Measurements from ENCODE around the gene PSMA3.

DNA sequence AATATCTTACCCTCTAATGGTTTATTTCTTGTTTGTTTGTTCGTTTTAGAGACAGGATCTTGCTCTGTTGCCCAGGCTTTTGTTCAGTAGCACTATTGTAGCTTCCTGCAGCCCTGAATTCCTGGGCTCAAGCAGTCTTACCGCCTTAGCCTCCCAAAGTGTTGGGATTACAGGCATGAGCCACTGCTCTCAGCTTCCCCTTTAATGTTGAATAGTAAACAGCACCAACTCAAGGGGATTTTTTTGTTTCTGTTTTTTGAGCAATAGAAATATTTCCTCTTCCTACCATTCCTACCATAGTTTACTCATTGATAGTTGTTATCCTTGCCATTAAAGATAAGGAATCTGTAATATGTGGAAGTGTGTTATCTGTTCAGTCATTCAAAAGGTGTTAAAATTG is 64.4 kb downstream of the PSMA3 start:
- TF ChIP-seq, protein P1, sequence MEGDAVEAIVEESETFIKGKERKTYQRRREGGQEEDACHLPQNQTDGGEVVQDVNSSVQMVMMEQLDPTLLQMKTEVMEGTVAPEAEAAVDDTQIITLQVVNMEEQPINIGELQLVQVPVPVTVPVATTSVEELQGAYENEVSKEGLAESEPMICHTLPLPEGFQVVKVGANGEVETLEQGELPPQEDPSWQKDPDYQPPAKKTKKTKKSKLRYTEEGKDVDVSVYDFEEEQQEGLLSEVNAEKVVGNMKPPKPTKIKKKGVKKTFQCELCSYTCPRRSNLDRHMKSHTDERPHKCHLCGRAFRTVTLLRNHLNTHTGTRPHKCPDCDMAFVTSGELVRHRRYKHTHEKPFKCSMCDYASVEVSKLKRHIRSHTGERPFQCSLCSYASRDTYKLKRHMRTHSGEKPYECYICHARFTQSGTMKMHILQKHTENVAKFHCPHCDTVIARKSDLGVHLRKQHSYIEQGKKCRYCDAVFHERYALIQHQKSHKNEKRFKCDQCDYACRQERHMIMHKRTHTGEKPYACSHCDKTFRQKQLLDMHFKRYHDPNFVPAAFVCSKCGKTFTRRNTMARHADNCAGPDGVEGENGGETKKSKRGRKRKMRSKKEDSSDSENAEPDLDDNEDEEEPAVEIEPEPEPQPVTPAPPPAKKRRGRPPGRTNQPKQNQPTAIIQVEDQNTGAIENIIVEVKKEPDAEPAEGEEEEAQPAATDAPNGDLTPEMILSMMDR (conservative IDR thresholded peaks at IDR 0.05), result no peak
- no peak for TF ChIP-seq EZH2 (IDR thresholded peaks at IDR 0.05; ENCODE audit: low read depth)

Measured in PC-9 (cell line).